H9 (cell line): ENCODE results near the gene TRIM59. TPM values are rescaled to one million over a fixed set of nuclear protein-coding genes. Genes with fewer than 3 reads are reported as not detected.

Experiments
- DNase-seq: peaks from one replicate; pipeline ENCODE4 v3.0.0-alpha.2; 2017
- H2AFZ ChIP-seq: one replicate; pipeline ENCODE4 v1.6.1; 2013; ENCODE audit warnings: mild to moderate bottlenecking, low read length, control low read depth, moderate library complexity
- H2AK5ac ChIP-seq: 2 replicates; pipeline ENCODE4 v1.6.1; 2013; ENCODE audit warnings: low read length, control low read depth, mixed read lengths; ENCODE audit not compliant: insufficient read length
- H2BK120ac ChIP-seq: one replicate; pipeline ENCODE4 v1.6.1; 2013; ENCODE audit warnings: low read depth, mild to moderate bottlenecking, low read length, control low read depth, inconsistent platforms; ENCODE audit not compliant: poor library complexity, severe bottlenecking
- H2BK12ac ChIP-seq: 2 replicates; pipeline ENCODE4 v1.6.1; 2013; ENCODE audit warnings: low read length, control low read depth, mixed read lengths, low read depth; ENCODE audit not compliant: insufficient read length
- H2BK15ac ChIP-seq: 2 replicates; pipeline ENCODE4 v1.6.1; 2013; ENCODE audit warnings: low read depth, low read length, control low read depth
- H2BK20ac ChIP-seq: one replicate; pipeline ENCODE4 v1.6.1; 2013; ENCODE audit warnings: low read depth, mild to moderate bottlenecking, low read length, control low read depth, inconsistent platforms; ENCODE audit not compliant: poor library complexity, severe bottlenecking
- H2BK5ac ChIP-seq: 2 replicates; pipeline ENCODE4 v1.6.1; 2013; ENCODE audit warnings: low read length, control low read depth, mixed read lengths; ENCODE audit not compliant: insufficient read length
- H3K14ac ChIP-seq: 2 replicates; pipeline ENCODE4 v1.6.1; 2013; ENCODE audit warnings: low read length, control low read depth; ENCODE audit not compliant: insufficient read depth
- H3K18ac ChIP-seq: 2 replicates; pipeline ENCODE4 v1.6.1; 2013; ENCODE audit warnings: low read depth, mild to moderate bottlenecking, mixed read lengths, low read length, control low read depth; ENCODE audit not compliant: insufficient read length
- H3K23ac ChIP-seq: 2 replicates; pipeline ENCODE4 v1.6.1; 2013; ENCODE audit warnings: low read length, control low read depth, mixed read lengths, low read depth; ENCODE audit not compliant: insufficient read length
- H3K23me2 ChIP-seq: 2 replicates; pipeline ENCODE4 v1.6.1; 2013; ENCODE audit warnings: low read depth, mild to moderate bottlenecking, mixed read lengths, low read length, control low read depth; ENCODE audit not compliant: insufficient read length, poor library complexity, severe bottlenecking
- H3K27ac ChIP-seq: 2 replicates; pipeline ENCODE4 v1.5.1; 2013; ENCODE audit warnings: low read length, control low read depth, mixed read lengths, low read depth; ENCODE audit not compliant: insufficient read length
- H3K27me3 ChIP-seq: 2 replicates; pipeline ENCODE4 v1.6.1; 2013; ENCODE audit warnings: low read length, control low read depth, inconsistent platforms; ENCODE audit not compliant: insufficient read depth
- H3K4ac ChIP-seq: 2 replicates; pipeline ENCODE4 v1.6.1; 2013; ENCODE audit warnings: low read depth, mild to moderate bottlenecking, control low read depth, inconsistent platforms, low read length, moderate library complexity
- H3K4me1 ChIP-seq: 2 replicates; pipeline ENCODE4 v1.6.1; 2013; ENCODE audit warnings: low read length, control low read depth, inconsistent platforms; ENCODE audit not compliant: insufficient read depth
- H3K4me2 ChIP-seq: 2 replicates; pipeline ENCODE4 v1.6.1; 2013; ENCODE audit warnings: low read length, control low read depth, mixed read lengths; ENCODE audit not compliant: insufficient read length, insufficient read depth
- H3K56ac ChIP-seq: 2 replicates; pipeline ENCODE4 v1.6.1; 2013; ENCODE audit warnings: low read depth, mild to moderate bottlenecking, mixed read lengths, low read length, control low read depth; ENCODE audit not compliant: insufficient read length
- H3K79me1 ChIP-seq: 2 replicates; pipeline ENCODE4 v1.6.1; 2013; ENCODE audit warnings: low read depth, mild to moderate bottlenecking, moderate library complexity, low read length, control low read depth, inconsistent platforms; ENCODE audit not compliant: insufficient read depth, poor library complexity, severe bottlenecking
- H3K79me2 ChIP-seq: 2 replicates; pipeline ENCODE4 v1.6.1; 2013; ENCODE audit warnings: low read length, control low read depth, inconsistent platforms; ENCODE audit not compliant: insufficient read depth
- H3K9ac ChIP-seq: 2 replicates; pipeline ENCODE4 v1.6.1; 2013; ENCODE audit warnings: low read length, control low read depth, mixed read lengths; ENCODE audit not compliant: insufficient read length; ENCODE audit errors: extremely low read depth
- H3K9me3 ChIP-seq: one replicate; pipeline ENCODE4 v1.6.1; 2013; ENCODE audit warnings: low read depth, low read length, inconsistent platforms; ENCODE audit not compliant: control insufficient read depth
- H3T11ph ChIP-seq: one replicate; pipeline ENCODE4 v1.6.1; 2013; ENCODE audit warnings: mild to moderate bottlenecking, low read length, control low read depth, inconsistent platforms
- H4K20me1 ChIP-seq: one replicate; pipeline ENCODE4 v1.6.1; 2013; ENCODE audit not compliant: control insufficient read depth, insufficient read length, insufficient read depth
- H4K5ac ChIP-seq: 2 replicates; pipeline ENCODE4 v1.6.1; 2013; ENCODE audit warnings: low read depth, mild to moderate bottlenecking, mixed read lengths, low read length, control low read depth; ENCODE audit not compliant: insufficient read length
- H4K8ac ChIP-seq: replicated peaks from 2 replicates; pipeline ENCODE4 v1.6.1; 2013; ENCODE audit warnings: low read length, control low read depth, mixed read lengths, low read depth; ENCODE audit not compliant: insufficient read length
- H4K91ac ChIP-seq: 2 replicates; pipeline ENCODE4 v1.6.1; 2013; ENCODE audit warnings: low read depth, mild to moderate bottlenecking, moderate library complexity, mixed read lengths, low read length, control low read depth; ENCODE audit not compliant: insufficient read length
- H3K27ac Mint-ChIP-seq, 3 experiments: 2 replicates in 2 of 3; 3 replicates in 1 of 3; pipeline ENCODE4 v1.8.0; 2020 to 2021; ENCODE audit warnings: mixed read lengths in 3 of 3, mild to moderate bottlenecking in 1 of 3, moderate library complexity in 1 of 3
- H3K27me3 Mint-ChIP-seq: 2 replicates; pipeline ENCODE4 v1.8.0; 2021; ENCODE audit warnings: low read depth, mild to moderate bottlenecking, moderate library complexity, mixed read lengths
- H3K36me3 Mint-ChIP-seq, 3 experiments: 2 replicates in 2 of 3; 3 replicates in 1 of 3; pipeline ENCODE4 v1.8.0; 2020 to 2021; ENCODE audit warnings: low read depth in 3 of 3, mixed read lengths in 3 of 3; ENCODE audit not compliant: insufficient read depth in 1 of 3
- H3K4me1 Mint-ChIP-seq, 2 experiments: 2 replicates each; pipeline ENCODE4 v1.8.0; 2020; ENCODE audit warnings: mixed read lengths in 2 of 2
- H3K4me3 Mint-ChIP-seq, 2 experiments: 2 replicates in 1 of 2; 3 replicates in 1 of 2; pipeline ENCODE4 v1.8.0; 2020 to 2021; ENCODE audit warnings: mild to moderate bottlenecking in 2 of 2, mixed read lengths in 2 of 2, moderate library complexity in 1 of 2
- H3K9me3 Mint-ChIP-seq, 2 experiments: 2 replicates in 1 of 2; 3 replicates in 1 of 2; pipeline ENCODE4 v1.8.0; 2020; ENCODE audit warnings: mild to moderate bottlenecking in 2 of 2, mixed read lengths in 2 of 2, moderate library complexity in 1 of 2
- WGBS: extraction: QIAGEN DNeasy Blood & Tissue Kit; methylation state at CpG from one replicate; pipeline ENCODE4 v1.1.7; 2013; ENCODE audit warnings: missing lambda C conversion rate, low lambda C conversion rate, mixed read lengths; ENCODE audit not compliant: insufficient read length; ENCODE audit errors: extremely low coverage; 5-methylcytosine and 5-hydroxymethylcytosine counted together
- total RNA-seq: library from RNA; stranded (reverse); gene quantifications from 2 replicates; pipeline ENCODE4 v1.2.1, GENCODE V29; 2021
- TF ChIP-seq, protein P1 (sequence below): fragments of 200-600 bp; sonication (generic); conservative IDR thresholded peaks from 3 replicates; pipeline ENCODE4 v1.8.0; 2021; ENCODE audit warnings: antibody characterized with exemption, mild to moderate bottlenecking

Gene TRIM59
- total RNA-seq, 1 experiment from 2014 or later: 47.6 TPM

DNA sequence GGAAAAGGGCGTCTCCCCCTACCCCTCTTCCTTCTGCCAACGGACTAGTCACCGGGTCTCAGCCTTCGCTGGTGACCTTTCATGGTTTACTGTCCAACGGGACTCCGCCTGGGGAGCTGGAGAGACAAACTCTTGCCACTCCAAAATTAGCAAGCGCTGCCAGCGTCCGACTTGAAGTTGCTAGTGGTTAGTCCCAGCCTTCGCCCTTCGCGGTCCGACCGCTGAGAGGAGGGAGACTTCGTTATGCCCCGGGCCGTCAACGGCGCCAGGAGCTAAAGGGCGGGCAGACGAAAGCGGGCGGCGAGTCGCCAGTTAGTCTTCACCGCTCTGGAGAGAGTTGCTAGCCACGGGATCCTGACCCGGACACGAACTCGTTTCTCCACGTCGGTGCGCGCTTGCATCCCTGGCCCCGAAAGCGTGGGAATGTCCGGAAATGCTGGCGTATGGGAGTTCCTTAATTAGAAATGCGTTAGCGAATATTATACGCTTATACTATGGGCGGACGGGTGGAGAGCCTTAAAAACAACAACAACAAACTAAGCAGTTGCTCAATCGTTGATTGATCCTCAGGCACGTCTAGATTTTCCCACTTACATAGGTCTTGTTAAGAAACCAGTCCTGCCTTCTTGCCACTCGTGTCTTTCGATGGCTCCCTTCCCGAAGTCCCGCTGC lies 49.4 kb downstream of the TRIM59 start:
- no peak overlapping the region for H2AK5ac ChIP-seq
- H3K14ac ChIP-seq: peak overlapping the region; percentile 84
- no peak overlapping the region for H3K23ac ChIP-seq
- H3K9ac ChIP-seq: peak overlapping the region; percentile 90
- peaks cover 10% of the 10 kb centered on the region for H3K23me2 ChIP-seq
- H3K27ac ChIP-seq: peak overlapping the region; percentile 61
- H3K4me1 ChIP-seq: no peaks in the 10 kb centered on the region
- peaks cover 3% of the 10 kb centered on the region; the same call in 1 of the 2 replicates for H3K27me3 Mint-ChIP-seq
- H2BK120ac ChIP-seq: no peak overlapping the region
- TF ChIP-seq, protein P1, sequence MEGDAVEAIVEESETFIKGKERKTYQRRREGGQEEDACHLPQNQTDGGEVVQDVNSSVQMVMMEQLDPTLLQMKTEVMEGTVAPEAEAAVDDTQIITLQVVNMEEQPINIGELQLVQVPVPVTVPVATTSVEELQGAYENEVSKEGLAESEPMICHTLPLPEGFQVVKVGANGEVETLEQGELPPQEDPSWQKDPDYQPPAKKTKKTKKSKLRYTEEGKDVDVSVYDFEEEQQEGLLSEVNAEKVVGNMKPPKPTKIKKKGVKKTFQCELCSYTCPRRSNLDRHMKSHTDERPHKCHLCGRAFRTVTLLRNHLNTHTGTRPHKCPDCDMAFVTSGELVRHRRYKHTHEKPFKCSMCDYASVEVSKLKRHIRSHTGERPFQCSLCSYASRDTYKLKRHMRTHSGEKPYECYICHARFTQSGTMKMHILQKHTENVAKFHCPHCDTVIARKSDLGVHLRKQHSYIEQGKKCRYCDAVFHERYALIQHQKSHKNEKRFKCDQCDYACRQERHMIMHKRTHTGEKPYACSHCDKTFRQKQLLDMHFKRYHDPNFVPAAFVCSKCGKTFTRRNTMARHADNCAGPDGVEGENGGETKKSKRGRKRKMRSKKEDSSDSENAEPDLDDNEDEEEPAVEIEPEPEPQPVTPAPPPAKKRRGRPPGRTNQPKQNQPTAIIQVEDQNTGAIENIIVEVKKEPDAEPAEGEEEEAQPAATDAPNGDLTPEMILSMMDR: no peak
- peak overlapping the region; percentile 94 to 98 for H3K4me3 Mint-ChIP-seq
- no peak overlapping the region for H3K56ac ChIP-seq
- peak overlapping the region; percentile 95 for H3K4me2 ChIP-seq
- no peak overlapping the region for H2BK5ac ChIP-seq
- no peaks in the 10 kb centered on the region for H3K9me3 ChIP-seq
- H2BK20ac ChIP-seq: no peak overlapping the region
- H3K27ac Mint-ChIP-seq: peak overlapping the region; percentile 99 to 100 (median 99)
- WGBS: no CpG with 5 or more reads among the region's 49 CpGs
- H4K8ac ChIP-seq: no peak overlapping the region
- peak; percentile 33 for DNase-seq
- no peak overlapping the region for H2AFZ ChIP-seq
- peak overlapping the region; percentile 17; the same call in 1 of the 2 replicates for H3K4ac ChIP-seq
- H2BK15ac ChIP-seq: no peak overlapping the region
- H3K36me3 Mint-ChIP-seq: peaks cover 20 to 33% (median 28%) of the 10 kb centered on the region in 3 experiments
- peak overlapping the region; percentile 46 for H3K18ac ChIP-seq
- H3K79me2 ChIP-seq: peaks cover 32% of the 10 kb centered on the region; the same call in 1 of the 2 replicates
- peaks cover 0 to 4% of the 10 kb centered on the region in 2 experiments; a peak in 1 of 5 replicates for H3K9me3 Mint-ChIP-seq
- H3K79me1 ChIP-seq: no peaks in the 10 kb centered on the region
- H4K5ac ChIP-seq: no peak overlapping the region
- H3K4me1 Mint-ChIP-seq: peaks cover 40 to 46% of the 10 kb centered on the region in 2 experiments
- no peak overlapping the region for H2BK12ac ChIP-seq
- no peaks in the 10 kb centered on the region for H4K20me1 ChIP-seq
- H4K91ac ChIP-seq: no peak overlapping the region
- no peaks in the 10 kb centered on the region for H3K27me3 ChIP-seq
- H3T11ph ChIP-seq: no peak overlapping the region
